ENCODE measurements around the gene PMFBP1.

GRCh38 chr16:72166151-72166550 is 5.8 kb downstream of the PMFBP1 start:
- TF ChIP-seq, protein P1, sequence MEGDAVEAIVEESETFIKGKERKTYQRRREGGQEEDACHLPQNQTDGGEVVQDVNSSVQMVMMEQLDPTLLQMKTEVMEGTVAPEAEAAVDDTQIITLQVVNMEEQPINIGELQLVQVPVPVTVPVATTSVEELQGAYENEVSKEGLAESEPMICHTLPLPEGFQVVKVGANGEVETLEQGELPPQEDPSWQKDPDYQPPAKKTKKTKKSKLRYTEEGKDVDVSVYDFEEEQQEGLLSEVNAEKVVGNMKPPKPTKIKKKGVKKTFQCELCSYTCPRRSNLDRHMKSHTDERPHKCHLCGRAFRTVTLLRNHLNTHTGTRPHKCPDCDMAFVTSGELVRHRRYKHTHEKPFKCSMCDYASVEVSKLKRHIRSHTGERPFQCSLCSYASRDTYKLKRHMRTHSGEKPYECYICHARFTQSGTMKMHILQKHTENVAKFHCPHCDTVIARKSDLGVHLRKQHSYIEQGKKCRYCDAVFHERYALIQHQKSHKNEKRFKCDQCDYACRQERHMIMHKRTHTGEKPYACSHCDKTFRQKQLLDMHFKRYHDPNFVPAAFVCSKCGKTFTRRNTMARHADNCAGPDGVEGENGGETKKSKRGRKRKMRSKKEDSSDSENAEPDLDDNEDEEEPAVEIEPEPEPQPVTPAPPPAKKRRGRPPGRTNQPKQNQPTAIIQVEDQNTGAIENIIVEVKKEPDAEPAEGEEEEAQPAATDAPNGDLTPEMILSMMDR (conservative IDR thresholded peaks at IDR 0.05), result no peak
- TF ChIP-seq EZH2 (IDR thresholded peaks at IDR 0.05; ENCODE audit: low read depth), result no peak

Measured in PC-9 (cell line).